WI38 (cell line): ENCODE measurements around the gene DPF3.

Experiments
- H3K4me3 ChIP-seq: 2 replicates; pipeline ENCODE4 v1.5.1; 2011; ENCODE audit warnings: low read depth, mild to moderate bottlenecking, control low read depth, low read length
- CTCF ChIP-seq: IDR thresholded peaks from 2 replicates; pipeline ENCODE4 v1.5.1; 2012; ENCODE audit warnings: low read depth, mild to moderate bottlenecking, control low read depth, low read length

The DPF3 gene

DNA sequence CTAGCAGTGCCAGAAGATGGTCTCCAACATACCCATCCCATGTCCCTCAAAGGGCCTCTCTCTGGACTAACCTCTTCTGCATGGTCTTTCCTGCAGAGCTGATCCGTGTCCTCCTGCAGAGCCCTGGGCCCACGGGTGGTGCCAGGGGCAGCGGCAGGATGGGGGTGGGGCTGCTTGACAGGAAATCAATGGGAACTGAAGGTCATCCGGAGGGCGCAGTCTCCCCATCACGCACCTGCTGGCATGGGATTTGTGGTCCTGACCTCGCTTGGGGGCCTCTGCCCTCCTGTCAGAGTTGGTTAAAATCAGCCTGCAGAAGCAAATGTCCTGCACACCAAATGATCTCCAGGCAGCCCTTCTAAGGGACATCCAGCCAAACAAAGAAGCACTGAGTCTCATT lies 110.2 kb downstream of the DPF3 start:
- no peak overlapping the region for H3K4me3 ChIP-seq
- TF ChIP-seq CTCF: no peak

DNA sequence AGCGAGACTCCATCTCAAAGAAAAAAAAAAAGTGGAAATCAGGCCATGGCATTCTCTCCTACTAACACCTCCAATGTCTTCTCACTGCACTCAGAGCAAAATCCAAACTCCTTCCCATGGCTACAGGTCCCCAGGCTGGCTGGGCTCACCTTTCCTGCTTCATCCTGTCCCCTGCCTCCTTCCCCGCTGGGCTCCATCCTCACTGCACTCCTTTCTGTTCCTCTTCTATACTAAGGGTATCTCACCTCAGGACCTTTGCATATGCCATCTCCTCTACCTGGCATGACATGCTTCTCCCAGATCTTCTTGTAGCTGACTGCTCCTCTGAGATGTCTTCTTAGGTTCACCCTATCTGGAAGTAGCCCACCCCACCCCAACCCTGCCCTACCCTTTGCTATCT lies 111.1 kb downstream of the DPF3 start:
- TF ChIP-seq CTCF: no peak
- H3K4me3 ChIP-seq: no peak overlapping the region

DNA sequence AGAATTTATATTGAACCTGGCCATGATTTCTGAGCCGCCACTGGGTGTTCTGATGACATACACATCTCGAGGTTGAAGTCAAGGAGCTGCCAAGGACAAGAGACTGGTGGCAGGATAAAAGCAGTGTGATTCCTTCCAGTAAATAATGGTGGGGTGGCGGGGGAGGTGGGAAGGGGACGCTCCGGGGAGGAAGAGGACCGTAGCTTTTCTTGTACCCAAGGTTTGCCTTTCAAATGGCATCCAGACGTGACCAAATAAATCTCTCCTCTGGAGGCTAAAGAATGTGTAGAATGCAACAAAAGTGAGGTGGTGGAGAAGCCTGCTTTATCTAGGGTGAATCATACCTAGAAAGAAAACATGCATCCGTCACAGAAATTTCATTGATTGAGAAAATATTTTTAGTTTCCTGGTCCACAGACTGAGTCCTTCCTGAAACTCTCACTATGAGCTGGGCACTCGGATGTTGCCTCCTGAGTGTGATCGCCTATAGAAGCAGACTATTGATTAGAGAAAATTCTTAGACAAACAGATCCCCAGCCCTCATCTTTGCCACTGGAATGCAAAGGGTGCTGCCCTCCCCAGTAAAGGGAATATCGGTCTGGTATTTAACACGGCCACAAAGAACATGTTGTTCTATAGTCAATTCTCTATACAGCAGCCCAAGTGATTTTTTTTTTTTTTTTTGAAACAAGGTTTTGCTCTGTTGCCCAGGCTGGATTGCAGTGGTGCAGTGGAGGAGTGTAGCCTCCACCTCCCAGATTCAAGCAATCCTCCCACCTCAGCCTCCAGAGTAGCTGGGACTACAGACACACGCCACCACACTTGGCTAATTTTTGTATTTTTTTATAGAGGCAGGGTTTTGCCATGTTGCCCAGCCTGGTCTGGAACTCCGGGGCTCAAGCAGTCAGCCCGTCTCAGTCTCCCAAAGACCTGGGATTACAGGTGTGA lies 112.1 kb downstream of the DPF3 start:
- 0 out of 2 replicates have a peak overlapping the region, but pooled peaks have one; percentile 0 for H3K4me3 ChIP-seq

DNA sequence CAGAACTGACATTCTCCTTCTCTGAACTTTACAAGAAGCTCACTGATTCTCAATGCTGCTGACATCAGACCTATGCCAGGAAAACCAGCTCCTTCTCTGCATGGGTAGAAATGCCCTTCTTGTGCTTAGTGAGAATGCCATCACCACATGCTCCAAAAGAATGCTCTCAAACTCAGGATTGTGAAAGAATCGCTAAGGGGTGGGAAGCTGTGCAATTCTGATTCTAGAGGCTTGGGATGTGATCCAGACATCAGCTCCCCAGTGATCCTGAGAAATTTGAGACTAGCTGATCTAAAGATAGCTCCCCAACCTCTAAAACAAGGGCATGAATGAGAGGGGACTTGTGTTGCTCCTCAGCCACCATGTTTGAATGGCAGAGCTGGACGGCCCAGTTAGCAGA lies 113.2 kb downstream of the DPF3 start:
- H3K4me3 ChIP-seq: no peak overlapping the region
- TF ChIP-seq CTCF: no peak

More for the DNA sequence above, 112.1 kb downstream of the DPF3 start:
- TF ChIP-seq CTCF: no peak

- no peak for TF ChIP-seq CTCF
- no peak overlapping the region for H3K4me3 ChIP-seq
Observed at GRCh38 chr14:72779679-72780078, 114.2 kb downstream of the DPF3 start.

DNA sequence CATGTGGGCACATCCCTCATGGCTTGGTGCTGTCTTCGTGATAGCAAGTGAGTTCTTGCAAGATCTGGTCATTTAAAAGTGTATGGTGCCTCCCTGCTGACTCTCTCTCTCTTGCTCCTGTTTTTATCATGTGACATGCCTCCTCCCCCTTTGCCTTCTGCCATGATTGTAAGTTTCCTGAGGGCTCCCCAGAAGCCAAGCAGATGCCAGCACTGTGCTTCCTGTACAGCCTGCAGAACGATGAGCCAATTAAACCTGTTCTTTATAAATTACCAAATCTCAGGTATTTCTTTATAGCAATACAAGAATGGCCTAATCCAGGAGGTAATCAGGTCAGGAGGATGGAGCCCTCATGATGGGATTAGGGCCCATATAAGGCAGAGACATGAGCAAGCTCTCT lies 116.3 kb downstream of the DPF3 start:
- no peak overlapping the region for H3K4me3 ChIP-seq
- TF ChIP-seq CTCF: no peak

DNA sequence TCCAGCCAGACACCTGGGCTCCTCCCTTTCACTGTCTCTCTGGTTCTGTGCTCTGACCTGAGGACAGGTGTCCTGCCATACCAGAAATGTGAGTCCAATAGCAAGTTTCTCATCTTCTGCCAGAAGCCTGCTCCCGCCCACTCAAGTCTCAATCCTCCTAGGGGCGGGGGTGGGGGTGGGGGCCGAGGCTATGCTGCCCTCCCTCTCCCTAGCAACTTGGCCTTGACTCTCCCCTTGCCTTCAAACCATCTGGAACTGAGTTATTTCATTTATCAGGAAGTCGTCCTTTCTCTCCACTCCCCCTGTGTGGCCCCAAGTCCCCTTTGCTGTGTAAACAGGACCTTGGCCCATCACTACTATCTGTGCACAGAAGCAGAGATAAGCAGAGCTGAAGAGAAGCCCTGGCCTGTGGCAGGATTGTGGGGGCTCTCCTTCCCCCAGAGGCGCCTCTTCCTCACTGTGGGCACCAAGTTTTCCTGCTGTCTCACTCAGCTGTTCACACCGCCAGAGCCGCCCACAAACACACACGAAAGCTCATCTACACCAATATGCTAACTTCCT lies 117.1 kb downstream of the DPF3 start:
- H3K4me3 ChIP-seq: no peak overlapping the region
- TF ChIP-seq CTCF: no peak
